SIG-M5 (cell line): Measurements from ENCODE around the gene ZSCAN30.

Experiments
- DNase-seq: peaks from one replicate; lab custom pipeline; 2025; lab: John Stamatoyannopoulos, UW

ZSCAN30 gene

DNA sequence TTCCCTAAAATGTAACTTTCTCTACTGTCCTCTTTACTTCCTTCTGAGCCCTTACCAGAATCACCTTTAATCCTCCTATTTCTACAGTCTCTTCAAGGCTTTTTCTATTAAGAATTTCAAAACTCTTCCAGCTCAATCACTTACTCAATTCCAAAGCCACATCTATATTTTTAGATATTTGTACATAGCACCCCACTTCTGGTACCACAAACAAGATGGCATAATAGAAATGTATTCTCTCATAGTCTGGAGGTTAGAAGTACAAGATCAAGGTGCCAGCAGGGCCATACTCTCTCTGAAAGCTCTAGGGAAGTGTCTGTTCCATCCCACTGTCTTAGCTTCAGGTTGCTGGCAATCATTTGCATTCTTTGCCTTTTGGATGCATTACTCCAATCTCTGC lies 11.1 kb downstream of the ZSCAN30 start:
- no peak for DNase-seq

DNA sequence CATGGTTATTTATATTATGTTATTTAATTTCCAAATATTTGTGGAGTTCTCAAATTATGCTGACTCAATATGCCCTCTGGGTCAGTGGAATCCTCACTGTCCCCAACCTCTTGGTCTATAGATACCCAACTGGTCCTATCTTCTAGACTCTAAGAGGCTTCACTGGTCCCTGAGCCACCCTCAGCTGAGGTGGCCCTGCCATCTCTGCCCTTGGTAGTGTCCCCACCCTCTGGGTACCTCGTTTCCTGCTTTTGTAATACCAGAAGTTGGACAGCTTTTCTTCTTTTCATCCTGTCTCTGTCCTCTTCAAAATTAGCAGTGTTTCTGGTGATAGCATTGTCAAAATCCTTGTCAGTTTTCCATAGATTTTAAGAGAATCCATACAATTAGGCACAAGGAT lies 11.9 kb downstream of the ZSCAN30 start:
- DNase-seq = no peak

DNA sequence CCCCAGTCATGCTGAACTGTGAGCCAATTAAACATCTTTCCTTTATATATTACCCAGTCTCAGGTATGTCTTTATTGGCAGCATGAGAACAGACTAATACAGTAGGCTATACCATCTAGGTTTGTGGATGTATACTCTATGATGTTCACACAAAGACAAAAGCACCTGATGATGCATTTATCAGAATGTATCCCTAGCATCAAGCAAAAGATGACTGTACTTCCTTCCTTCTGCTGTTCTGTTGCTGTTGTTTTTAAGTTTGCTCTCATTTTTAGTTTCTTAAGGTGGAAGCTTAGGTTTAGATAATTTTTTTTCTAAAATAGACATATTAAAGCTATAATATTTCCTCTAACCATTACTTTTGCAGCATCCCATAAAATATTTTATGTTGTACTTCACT lies 12.4 kb downstream of the ZSCAN30 start:
- DNase-seq = no peak

DNA sequence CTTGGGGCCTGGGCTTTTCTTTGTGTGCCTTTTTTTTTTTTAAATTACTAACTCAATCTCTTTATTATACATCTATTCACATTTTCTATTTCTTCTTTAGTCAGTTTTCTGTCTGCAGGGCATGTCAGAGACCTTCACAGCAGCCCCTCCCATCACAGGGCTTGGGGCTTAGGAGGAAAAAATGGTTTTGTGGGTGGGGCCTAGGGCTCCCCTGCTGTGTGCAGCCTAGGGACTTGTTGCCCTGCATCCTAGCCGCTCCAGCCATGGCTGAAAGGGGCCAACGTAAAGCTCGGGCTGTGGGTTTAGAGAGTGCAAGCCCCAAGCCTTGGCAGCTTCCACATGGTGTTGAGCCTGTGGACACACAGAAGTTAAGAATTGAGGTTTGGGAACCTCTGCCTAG lies 13.8 kb downstream of the ZSCAN30 start:
- no peak for DNase-seq

DNA sequence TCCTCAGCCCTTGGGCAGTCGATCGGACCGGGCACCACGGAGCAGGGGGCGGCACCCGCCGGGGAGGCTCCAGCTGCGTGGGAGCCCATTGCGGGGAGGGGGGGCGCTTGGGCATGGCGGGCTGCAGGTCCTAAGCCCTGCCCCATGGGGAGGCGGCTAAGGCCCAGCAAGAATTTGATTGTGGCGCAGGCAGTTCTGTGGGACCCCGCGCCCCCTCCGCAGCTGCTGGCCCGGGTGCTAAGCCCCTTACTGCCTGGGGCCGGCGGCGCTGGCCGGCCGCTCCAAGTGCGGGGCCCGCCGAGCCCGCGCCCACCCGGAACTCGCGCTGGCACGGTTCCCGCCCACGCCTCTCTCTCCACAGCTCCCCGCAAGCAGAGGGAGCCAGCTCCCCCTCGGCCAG lies 18.4 kb downstream of the ZSCAN30 start:
- DNase-seq = no peak

DNA sequence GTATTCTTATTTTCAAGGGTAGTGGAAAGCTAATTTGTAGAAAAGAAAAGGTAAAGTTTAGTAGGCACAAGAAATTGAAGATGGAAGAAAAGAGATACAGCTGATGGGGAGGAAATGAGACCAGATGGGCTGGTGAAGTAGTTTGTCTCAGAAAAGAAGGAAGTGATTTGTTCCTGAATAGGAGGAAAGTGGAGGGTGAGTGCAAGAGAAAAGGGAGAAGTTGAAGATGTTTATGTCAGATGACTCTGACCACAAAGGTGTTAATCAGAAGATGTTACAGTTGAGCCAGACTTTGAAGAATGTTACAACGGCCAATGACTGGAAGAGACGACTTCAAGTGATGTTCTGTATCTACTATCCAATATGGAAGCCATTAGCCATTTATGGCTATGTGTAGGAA lies 21.2 kb downstream of the ZSCAN30 start:
- no peak for DNase-seq

DNA sequence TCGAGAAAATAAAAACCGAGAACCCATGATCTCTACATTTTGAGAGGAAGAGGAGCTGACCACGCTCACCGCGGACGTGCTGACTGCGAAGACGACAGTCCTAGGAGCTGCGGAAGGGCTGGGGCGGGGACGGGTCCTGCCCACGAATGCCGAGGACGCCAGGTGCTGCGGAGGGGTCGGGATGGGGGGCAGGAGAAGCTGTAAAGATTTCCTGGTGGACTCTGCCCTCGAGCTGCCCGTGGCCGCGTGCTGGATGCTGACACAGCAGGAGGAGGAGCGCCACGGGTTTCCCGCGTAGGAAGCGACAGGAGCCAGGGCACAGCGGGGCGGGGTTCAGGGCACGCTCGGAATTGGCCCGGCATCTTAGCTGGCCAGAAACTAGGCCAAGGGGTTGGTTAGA lies 22.2 kb downstream of the ZSCAN30 start:
- DNase-seq = no peak

DNA sequence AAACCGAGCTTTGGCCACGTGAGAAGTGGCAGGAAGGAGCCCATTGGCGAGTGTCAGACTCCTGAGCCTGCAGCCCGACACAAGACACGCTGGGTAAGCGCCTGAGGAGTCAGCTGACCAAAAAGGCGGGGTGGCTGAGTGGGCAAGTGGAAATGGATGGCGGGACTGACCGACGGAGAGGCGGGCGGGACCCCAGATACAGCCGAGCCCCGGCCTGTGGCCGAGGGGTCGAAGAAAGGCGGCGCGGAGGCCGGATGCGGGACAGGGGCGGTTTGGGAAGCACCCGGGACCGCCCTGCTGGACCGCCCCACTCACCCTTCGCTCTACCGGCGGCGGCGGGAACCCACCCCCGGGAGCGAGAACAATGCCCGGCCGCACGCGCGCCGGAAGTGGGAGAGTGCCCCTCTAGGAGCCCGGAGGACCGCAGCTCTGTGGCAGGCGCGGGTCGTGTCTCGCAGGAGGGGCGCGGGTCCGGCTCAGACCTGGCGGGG lies 22.8 kb downstream of the ZSCAN30 start:
- DNase-seq = no peak

DNA sequence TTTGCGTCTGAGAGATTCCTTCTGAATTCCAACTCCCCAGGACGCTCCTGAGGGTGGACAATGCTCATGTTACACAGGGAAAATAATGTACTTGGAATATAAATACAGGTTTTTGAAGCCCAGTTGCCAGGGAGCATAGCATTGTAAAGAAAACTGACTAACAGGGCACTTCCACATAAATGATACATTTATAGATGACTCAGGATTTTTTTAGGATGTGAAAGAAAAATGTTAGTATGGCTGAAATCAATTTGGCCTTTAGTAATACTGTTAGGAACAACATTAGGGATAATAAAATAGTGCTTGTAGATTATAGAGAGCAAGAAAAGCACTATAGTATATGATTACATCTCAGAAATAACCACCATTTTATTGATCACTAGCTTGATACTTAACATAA lies 25.6 kb downstream of the ZSCAN30 start:
- no peak for DNase-seq

DNA sequence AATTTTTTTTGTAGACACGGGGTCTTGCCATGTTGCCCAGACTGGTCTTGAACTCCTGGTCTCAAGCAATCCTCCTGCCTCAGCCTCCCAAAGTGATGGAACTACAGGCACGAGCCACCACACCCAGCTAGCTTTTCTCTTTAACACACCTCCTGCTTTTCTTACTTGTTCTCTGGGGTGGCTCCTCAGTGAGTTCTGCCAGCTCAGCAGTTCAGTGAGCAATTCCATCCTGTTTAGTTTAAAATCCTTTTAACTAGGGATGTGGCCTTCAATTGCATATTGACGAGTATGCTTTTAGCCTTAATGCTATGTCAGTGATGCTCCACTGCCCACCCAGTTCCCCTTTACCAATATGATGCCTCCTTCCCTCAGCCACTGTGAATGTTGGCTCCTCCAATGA lies 33.1 kb downstream of the ZSCAN30 start:
- no peak for DNase-seq

DNA sequence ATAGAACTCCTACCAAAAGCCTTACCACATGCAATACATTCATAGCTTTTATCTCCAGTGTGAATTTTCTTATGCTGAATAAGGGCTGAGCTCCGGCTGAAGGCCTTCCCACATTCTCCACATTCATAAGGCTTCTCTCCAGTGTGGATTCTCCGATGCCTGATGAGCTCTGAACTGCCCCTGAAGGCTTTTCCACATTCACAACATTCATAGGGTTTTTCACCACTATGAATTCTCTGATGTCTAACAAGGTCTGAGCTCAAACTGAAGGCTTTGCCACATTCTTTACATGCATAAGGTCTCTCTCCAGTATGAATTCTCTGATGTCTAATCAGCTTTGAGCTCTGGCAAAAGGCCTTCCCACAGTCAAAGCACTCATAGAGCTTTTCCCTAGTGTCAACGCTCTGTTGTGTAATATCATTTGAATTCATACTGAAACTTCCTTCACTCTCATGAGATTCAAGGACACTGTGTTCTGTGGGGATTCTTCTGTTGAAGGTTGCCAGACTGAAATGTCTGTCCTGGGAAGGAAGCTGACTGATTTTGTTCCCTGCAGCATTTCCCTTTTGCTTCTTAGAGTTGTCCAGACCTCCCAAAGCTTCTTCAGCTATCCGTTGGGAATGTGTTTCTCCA lies 36.3 kb downstream of the ZSCAN30 start:
- no peak for DNase-seq

DNA sequence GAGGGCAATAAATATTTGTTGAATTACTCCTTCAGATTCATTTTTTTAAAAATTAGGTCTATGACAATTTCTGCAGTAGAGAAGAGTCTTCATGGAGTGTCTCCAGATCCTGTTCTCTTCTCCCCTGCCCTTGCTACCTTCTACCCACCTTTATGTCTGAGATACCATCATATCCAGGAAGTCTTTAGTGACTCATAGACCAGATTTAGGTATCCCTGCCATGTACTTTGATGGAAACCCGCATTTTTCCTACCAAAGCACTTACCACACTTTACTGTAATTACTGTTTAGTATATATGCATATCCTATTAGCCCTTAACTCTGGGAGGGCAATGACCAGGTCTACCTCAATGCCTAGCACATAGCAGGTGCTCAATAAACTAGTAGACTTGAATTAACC lies 37.6 kb downstream of the ZSCAN30 start:
- no peak for DNase-seq

DNA sequence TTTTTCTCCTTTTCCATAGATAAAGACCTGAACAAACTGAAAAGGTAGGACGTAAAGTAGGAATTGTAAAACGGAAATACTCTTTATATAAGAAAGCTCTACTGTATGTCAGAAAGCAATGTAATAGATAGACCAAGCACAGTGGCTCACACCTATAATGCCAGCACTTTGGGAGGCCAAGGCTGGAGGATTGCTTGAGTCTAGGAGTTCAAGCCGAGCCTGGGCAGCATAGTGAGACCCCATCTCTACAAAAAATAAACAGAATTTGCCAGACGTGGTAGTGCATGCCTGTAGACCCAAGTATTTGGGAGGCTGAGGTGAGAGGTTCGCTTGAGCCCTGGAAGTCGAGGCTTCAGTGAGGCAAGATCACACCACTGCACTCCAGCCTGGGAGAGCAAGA lies 41.6 kb downstream of the ZSCAN30 start:
- no peak for DNase-seq

DNA sequence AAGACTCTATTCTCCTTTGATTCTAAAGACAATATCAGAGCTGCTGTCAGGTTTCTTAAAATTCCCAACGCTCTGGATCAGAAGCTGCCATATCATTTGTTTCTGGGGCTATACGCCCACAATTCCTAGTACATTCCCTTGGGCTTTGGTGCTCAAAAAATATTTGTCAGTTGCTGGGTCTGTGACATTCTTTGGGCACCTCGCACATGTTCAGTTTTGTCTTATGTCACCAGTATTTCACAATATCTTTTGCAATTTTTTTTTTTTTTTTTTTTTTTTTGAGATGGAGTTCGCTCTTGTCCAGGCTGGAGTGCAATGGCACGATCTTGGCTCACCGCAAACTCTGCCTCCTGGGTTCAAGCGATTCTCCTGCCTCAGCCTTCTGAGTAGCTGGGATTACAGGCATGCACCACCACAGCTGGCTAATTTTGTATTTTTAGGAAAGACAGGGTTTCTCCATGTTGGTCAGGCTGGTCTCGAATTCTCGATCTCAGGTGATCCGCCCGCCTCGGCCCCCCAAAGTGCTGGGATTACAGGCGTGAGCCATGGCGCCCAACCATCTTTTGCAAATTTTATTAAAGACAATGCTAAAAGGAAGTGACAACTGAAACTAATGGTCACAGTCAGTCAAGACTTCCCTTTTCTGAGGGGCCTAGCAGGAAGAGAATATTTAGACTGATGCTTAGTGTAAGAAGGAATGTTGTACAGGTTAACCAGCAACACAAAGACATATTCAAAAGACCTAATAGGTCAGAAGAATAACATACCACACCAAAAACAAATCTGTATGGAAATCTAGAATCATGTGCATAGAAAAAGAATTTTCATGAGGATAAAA lies 42.4 kb downstream of the ZSCAN30 start:
- no peak for DNase-seq

DNA sequence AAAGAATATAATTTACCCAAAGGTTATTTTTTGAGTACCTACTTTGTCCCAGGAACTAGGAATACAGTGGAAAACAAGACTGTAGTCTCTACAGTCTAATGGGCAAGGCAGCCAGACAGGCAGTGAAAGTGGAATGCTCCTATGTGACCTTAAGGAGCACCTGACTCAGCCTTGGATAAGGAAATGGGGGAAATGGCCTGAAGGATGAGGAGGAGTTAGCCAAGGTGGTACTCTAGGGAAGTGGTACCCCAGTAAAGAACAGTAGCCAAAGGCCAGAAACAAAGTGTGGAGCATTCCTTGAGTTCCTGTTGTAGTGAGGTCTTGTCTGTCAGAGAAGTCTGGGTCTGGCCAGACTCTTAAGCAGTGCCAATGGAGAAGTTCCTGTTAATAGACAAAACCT lies 43.2 kb downstream of the ZSCAN30 start:
- no peak for DNase-seq

DNA sequence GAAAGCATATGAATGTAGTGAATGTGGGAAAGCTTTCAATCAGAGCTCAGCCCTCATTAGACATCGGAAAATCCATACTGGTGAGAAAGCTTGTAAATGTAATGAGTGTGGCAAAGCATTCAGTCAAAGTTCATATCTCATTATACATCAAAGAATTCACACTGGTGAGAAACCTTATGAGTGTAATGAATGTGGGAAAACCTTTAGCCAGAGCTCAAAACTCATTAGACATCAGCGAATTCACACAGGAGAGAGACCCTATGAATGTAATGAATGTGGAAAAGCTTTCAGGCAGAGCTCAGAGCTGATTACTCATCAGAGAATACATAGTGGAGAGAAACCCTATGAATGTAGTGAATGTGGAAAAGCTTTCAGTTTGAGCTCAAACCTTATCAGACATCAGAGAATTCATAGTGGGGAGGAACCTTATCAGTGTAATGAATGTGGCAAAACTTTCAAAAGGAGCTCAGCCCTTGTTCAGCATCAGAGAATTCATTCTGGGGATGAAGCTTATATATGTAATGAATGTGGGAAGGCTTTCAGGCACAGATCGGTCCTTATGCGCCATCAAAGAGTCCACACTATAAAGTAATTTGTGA lies 44.2 kb downstream of the ZSCAN30 start:
- no peak for DNase-seq

DNA sequence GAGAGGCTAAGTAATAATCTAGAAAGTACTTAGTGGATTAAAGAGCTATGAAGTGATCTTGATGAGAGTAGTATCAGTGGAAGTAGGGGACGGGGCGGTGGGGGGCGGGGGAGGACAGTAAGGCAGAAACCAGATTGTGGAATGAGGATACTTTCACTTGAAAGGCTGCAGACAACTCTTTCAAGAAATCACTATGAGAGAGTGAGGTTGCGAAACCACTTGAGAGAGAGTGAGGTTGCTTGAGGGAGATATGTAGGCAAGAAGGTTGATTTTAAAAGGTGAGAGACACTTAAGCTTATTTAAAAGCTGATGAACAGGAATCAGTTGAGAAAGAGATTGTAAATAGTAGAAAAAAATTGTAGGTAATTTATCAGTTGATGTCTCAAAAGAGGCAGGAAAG lies 45.4 kb downstream of the ZSCAN30 start:
- no peak for DNase-seq

DNA sequence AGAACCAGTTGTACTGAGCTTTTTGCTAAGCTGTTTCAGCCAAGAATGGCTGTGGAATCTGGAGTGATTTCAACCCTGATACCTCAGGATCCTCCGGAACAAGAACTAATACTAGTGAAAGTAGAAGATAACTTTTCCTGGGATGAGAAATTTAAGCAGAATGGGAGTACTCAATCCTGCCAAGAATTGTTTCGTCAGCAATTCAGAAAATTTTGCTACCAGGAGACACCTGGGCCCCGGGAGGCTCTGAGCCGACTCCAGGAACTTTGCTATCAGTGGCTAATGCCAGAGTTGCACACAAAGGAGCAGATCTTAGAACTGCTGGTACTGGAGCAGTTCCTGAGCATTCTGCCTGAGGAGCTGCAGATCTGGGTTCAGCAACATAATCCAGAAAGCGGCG lies 47.6 kb downstream of the ZSCAN30 start:
- DNase-seq = no peak

DNA sequence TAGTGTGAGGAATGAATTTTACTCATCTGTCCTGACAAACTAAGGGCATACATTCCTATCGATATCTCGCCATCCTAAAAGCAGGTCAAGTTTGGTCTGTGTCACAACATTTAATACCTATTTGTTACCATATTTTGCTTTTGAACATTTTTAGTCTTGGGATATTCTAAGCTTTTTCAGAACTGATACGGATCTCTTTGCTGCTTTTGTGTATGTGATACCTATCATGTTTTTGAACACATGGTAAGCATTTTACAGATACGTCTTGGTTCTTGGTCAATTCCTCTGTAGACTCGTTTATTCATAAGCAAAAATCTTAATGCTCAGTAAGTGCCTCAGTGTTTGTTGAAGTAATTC lies 48.6 kb downstream of the ZSCAN30 start:
- DNase-seq = no peak

DNA sequence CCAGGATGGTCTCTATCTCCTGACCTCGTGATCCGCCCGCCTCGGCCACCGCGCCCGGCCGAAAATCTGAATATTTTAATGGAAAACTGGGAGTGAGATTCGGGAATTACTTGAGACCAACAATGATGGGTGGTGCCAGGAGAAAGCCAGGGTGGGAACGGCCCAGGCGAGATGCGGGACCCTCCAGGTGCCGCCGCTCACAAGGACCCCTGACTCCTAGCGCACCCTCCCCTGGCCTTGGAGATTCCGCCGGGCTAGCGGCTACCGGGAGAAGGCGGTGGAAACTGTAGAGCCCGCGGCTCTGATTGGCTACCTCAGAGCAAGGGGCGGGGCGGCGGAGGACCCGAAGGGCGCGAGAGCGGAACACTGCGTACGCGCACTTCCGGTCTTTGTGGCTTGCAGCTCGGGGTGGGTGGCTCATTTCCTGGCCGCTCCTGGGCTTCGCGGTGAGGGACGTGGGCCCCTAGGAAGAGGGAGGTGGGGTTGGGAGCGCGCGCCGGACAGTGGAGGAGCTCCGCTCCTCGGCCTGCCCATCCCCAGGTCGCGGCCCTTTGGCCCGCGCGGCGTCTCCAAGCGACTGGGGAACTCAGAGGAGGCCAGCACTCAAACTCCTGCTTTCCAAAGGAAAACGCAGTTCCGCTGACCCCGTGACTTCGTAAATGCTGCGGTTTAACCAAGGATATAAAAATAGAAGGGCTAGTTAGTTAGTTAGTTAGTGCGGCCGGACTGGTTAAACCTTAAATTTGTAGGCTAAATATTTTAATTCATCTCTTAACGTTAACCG lies 49.2 kb downstream of the ZSCAN30 start, which contains the start of gene ZNF397:
Gene ZNF397, plus strand, starts transcription at position 371 of the 784 bp plus-strand sequence. CDS start 1,437 bp downstream, outside the sequence.
- peak; percentile 12 for DNase-seq

DNA sequence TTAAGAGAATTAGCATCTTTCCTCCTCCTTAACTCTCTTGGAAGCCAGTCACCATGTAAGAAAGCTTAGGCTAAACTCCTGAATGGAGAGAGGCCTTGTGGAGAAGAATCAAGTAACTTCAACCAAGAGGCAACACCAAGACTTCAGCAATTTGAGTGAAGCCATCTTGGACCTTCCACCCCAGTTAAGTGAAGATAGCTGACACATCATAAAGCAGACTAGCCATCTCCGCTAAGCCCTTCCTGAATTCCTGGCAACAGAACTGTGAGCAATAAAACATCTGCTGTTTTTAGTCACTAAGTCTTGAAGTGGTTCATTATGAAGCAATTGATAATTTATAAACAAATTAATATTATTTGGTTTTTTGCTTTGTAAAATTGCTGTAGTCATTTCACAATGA lies 50.7 kb downstream of the ZSCAN30 start:
- DNase-seq = no peak

DNA sequence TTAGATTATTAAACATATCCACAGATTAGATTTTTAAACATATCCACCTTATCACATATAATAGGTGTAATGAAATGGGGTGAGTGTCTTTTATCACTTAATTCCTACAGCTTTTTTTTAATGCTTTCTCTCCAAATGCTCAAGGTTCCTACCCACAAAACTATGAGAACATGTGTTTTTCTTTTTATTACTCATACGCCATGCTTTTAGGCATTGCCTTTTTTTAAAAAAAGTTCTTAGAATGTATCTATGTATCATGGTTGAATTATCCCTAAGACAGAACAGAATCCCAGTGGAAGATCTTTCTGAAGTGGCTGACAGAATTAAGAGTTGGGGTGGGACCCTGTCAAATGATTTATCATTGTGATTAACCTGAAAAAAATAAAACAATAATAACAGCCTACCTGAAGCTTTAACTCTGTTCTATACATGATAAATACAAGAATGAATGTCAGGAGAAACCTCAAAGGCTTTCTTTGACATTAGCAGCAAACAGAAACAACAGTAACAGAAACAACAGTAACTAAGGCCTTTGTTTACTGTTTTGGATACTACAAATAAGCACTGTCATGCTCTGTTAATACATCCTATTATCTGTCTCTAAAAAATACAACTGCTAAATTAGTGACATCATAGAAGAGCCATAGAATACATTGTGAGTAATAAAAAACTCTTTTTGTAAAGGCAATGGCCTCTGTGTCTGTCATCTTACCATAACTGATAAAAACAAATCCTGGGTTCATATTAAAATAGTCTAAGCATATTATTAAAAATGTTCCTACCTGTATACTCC lies 53.3 kb downstream of the ZSCAN30 start:
- DNase-seq = no peak
